ENCODE results near the gene FDXR.

FDXR gene

GRCh38 chr17:74888469-74888868 is 15.7 kb upstream of the FDXR start:
- WGBS (ENCODE audit: insufficient coverage): 89% methylated on average over 10 of the region's 13 CpGs
- ChIA-PET POLR2A (no interaction called here), CTCF (interaction anchor here (1.1 to 1.4 kb wide), 2 partner anchors 26 to 45 kb away, joined by 3 read pairs; no protein-coding TSS in a partner anchor)

GRCh38 chr17:74883241-74883745 is 10.5 kb upstream of the FDXR start:
- CTCF ChIA-PET: no interaction called here
- Histone ChIP-seq H3K27me3 (replicated peaks in 2 of 5; ENCODE audit: control insufficient read depth in 4 of 5, insufficient read depth in 5 of 5, low read length in 4 of 5) (peaks cover 0 to 8% (median 0%) of the 10 kb centered on the region in 5 experiments), H3K9me3 (ENCODE audit: control extremely low read depth in 1 of 5, control insufficient read depth in 4 of 5, insufficient read depth in 2 of 5, low read depth in 1 of 5, low read length in 4 of 5) (no peaks in the 10 kb centered on the region), H3K4me1 (ENCODE audit: control extremely low read depth in 1 of 4, control insufficient read depth in 4 of 4, insufficient read depth in 4 of 4, low read length in 3 of 4) (peaks cover 0 to 3% (median 1%) of the 10 kb centered on the region in 4 experiments), H3K27ac (ENCODE audit: insufficient read depth in 1 of 2, low read depth in 1 of 2, low read length in 2 of 2, poor library complexity in 1 of 2, severe bottlenecking in 2 of 2) (no peak overlapping the region), H3K4me3 (ENCODE audit: control insufficient read depth in 1 of 7, extremely low read depth in 1 of 7, insufficient read depth in 4 of 7, low read depth in 2 of 7, low read length in 6 of 7) (no peak overlapping the region), H3K36me3 (ENCODE audit: control insufficient read depth in 4 of 4, insufficient read depth in 4 of 4, low read length in 3 of 4) (no peaks in the 10 kb centered on the region)
- no peak for DNase-seq
- POLR2A ChIA-PET: no interaction called here
- WGBS (ENCODE audit: insufficient coverage): 65% methylated on average over 9 of the region's 15 CpGs

More at GRCh38 chr17:74888469-74888868, 15.7 kb upstream of the FDXR start:
- Histone ChIP-seq H3K27me3 (replicated peaks in 2 of 5; ENCODE audit: control insufficient read depth in 4 of 5, insufficient read depth in 5 of 5, low read length in 4 of 5) (peaks cover 0 to 31% (median 16%) of the 10 kb centered on the region in 5 experiments), H3K27ac (ENCODE audit: insufficient read depth in 1 of 2, low read depth in 1 of 2, low read length in 2 of 2, poor library complexity in 1 of 2, severe bottlenecking in 2 of 2) (no peak overlapping the region), H3K36me3 (ENCODE audit: control insufficient read depth in 4 of 4, insufficient read depth in 4 of 4, low read length in 3 of 4) (no peaks in the 10 kb centered on the region), H3K4me1 (ENCODE audit: control extremely low read depth in 1 of 4, control insufficient read depth in 4 of 4, insufficient read depth in 4 of 4, low read length in 3 of 4) (peaks cover 0 to 13% (median 6%) of the 10 kb centered on the region in 4 experiments), H3K9me3 (ENCODE audit: control extremely low read depth in 1 of 5, control insufficient read depth in 4 of 5, insufficient read depth in 2 of 5, low read depth in 1 of 5, low read length in 4 of 5) (no peaks in the 10 kb centered on the region), H3K4me3 (ENCODE audit: control insufficient read depth in 1 of 7, extremely low read depth in 1 of 7, insufficient read depth in 4 of 7, low read depth in 2 of 7, low read length in 6 of 7) (no peak overlapping the region)
- DNase-seq: no peak

GRCh38 chr17:74882517-74883240 is 9.9 kb upstream of the FDXR start:
- Histone ChIP-seq H3K36me3 (ENCODE audit: control insufficient read depth in 4 of 4, insufficient read depth in 4 of 4, low read length in 3 of 4) (no peaks in the 10 kb centered on the region), H3K4me1 (ENCODE audit: control extremely low read depth in 1 of 4, control insufficient read depth in 4 of 4, insufficient read depth in 4 of 4, low read length in 3 of 4) (peaks cover 0 to 3% (median 1%) of the 10 kb centered on the region in 4 experiments), H3K27ac (ENCODE audit: insufficient read depth in 1 of 2, low read depth in 1 of 2, low read length in 2 of 2, poor library complexity in 1 of 2, severe bottlenecking in 2 of 2) (no peak overlapping the region), H3K4me3 (ENCODE audit: control insufficient read depth in 1 of 7, extremely low read depth in 1 of 7, insufficient read depth in 4 of 7, low read depth in 2 of 7, low read length in 6 of 7) (no peak overlapping the region), H3K27me3 (replicated peaks in 2 of 5; ENCODE audit: control insufficient read depth in 4 of 5, insufficient read depth in 5 of 5, low read length in 4 of 5) (peaks cover 0 to 8% (median 0%) of the 10 kb centered on the region in 5 experiments), H3K9me3 (ENCODE audit: control extremely low read depth in 1 of 5, control insufficient read depth in 4 of 5, insufficient read depth in 2 of 5, low read depth in 1 of 5, low read length in 4 of 5) (no peaks in the 10 kb centered on the region)
- CTCF ChIA-PET: interaction anchor here (1.5 kb wide), 1 partner anchor 37 kb away, joined by 3 read pairs; no protein-coding TSS in a partner anchor
- WGBS (ENCODE audit: insufficient coverage): 87% methylated on average over 20 of the region's 20 CpGs
- POLR2A ChIA-PET: no interaction called here
- DNase-seq: no peak

- Histone ChIP-seq H3K4me1 (ENCODE audit: control extremely low read depth in 1 of 4, control insufficient read depth in 4 of 4, insufficient read depth in 4 of 4, low read length in 3 of 4) (peaks cover 0 to 3% (median 1%) of the 10 kb centered on the region in 4 experiments), H3K36me3 (ENCODE audit: control insufficient read depth in 4 of 4, insufficient read depth in 4 of 4, low read length in 3 of 4) (no peaks in the 10 kb centered on the region), H3K4me3 (ENCODE audit: control insufficient read depth in 1 of 7, extremely low read depth in 1 of 7, insufficient read depth in 4 of 7, low read depth in 2 of 7, low read length in 6 of 7) (no peak overlapping the region), H3K27ac (ENCODE audit: insufficient read depth in 1 of 2, low read depth in 1 of 2, low read length in 2 of 2, poor library complexity in 1 of 2, severe bottlenecking in 2 of 2) (no peak overlapping the region), H3K27me3 (replicated peaks in 2 of 5; ENCODE audit: control insufficient read depth in 4 of 5, insufficient read depth in 5 of 5, low read length in 4 of 5) (no peaks in the 10 kb centered on the region), H3K9me3 (ENCODE audit: control extremely low read depth in 1 of 5, control insufficient read depth in 4 of 5, insufficient read depth in 2 of 5, low read depth in 1 of 5, low read length in 4 of 5) (no peaks in the 10 kb centered on the region)
- WGBS (ENCODE audit: insufficient coverage): 86% methylated on average over 8 of the region's 11 CpGs
- CTCF ChIA-PET: interaction anchor here (1.5 to 1.9 kb wide), 2 partner anchors 39 to 89 kb away, joined by 3 to 5 read pairs; no protein-coding TSS in a partner anchor
- POLR2A ChIA-PET: interaction anchor here (0.6 kb wide), 2 partner anchors 22 to 73 kb away, joined by 3 read pairs; no protein-coding TSS in a partner anchor
- DNase-seq: no peak
Observed at GRCh38 chr17:74881073-74881472, 8.3 kb upstream of the FDXR start.

DNA sequence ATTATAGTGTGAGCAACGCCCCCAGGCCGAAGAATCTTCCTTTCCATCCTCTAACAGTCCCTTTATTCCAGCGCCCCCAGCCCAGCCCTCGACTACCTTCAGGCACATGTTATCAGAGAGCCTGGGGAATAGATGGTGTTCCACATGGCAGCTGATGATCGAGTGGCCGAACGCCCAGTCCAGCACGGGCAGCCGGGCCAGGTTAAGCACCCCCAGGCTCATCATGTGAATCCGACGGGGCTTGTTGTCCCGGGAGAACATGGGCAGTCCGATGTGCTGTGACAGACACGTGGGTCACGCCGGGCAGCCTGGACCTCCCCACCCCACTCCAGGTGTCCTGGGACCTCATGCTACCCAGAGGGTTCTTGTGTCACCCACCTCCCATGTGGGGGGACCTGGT is 6.5 kb upstream of the FDXR start:
- no peak for DNase-seq
- Histone ChIP-seq H3K27ac (ENCODE audit: insufficient read depth in 1 of 2, low read depth in 1 of 2, low read length in 2 of 2, poor library complexity in 1 of 2, severe bottlenecking in 2 of 2) (no peak overlapping the region), H3K4me3 (ENCODE audit: control insufficient read depth in 1 of 7, extremely low read depth in 1 of 7, insufficient read depth in 4 of 7, low read depth in 2 of 7, low read length in 6 of 7) (no peak overlapping the region), H3K27me3 (replicated peaks in 2 of 5; ENCODE audit: control insufficient read depth in 4 of 5, insufficient read depth in 5 of 5, low read length in 4 of 5) (no peaks in the 10 kb centered on the region), H3K36me3 (ENCODE audit: control insufficient read depth in 4 of 4, insufficient read depth in 4 of 4, low read length in 3 of 4) (no peaks in the 10 kb centered on the region), H3K4me1 (ENCODE audit: control extremely low read depth in 1 of 4, control insufficient read depth in 4 of 4, insufficient read depth in 4 of 4, low read length in 3 of 4) (peaks cover 0 to 3% (median 1%) of the 10 kb centered on the region in 4 experiments), H3K9me3 (ENCODE audit: control extremely low read depth in 1 of 5, control insufficient read depth in 4 of 5, insufficient read depth in 2 of 5, low read depth in 1 of 5, low read length in 4 of 5) (no peaks in the 10 kb centered on the region)
- WGBS (ENCODE audit: insufficient coverage): 93% methylated on average over 11 of the region's 16 CpGs
- ChIA-PET POLR2A (no interaction called here), CTCF (interaction anchor here (0.9 to 1.9 kb wide), 2 partner anchors 14 to 87 kb away, joined by 3 to 5 read pairs; no protein-coding TSS in a partner anchor)

- H3K4me1 ChIP-seq (ENCODE audit: control extremely low read depth in 1 of 4, control insufficient read depth in 4 of 4, insufficient read depth in 4 of 4, low read length in 3 of 4): peaks cover 3 to 8% (median 5%) of the 10 kb centered on the region in 4 experiments
- no peak overlapping the region for H3K27ac ChIP-seq (ENCODE audit: insufficient read depth in 1 of 2, low read depth in 1 of 2, low read length in 2 of 2, poor library complexity in 1 of 2, severe bottlenecking in 2 of 2)
- H3K4me3 ChIP-seq (ENCODE audit: control insufficient read depth in 1 of 7, extremely low read depth in 1 of 7, insufficient read depth in 4 of 7, low read depth in 2 of 7, low read length in 6 of 7): no peak overlapping the region
- H3K9me3 ChIP-seq (ENCODE audit: control extremely low read depth in 1 of 5, control insufficient read depth in 4 of 5, insufficient read depth in 2 of 5, low read depth in 1 of 5, low read length in 4 of 5): no peaks in the 10 kb centered on the region
- 91% methylated on average over 1 of the region's 2 CpGs for WGBS (ENCODE audit: insufficient coverage)
- H3K27me3 ChIP-seq (replicated peaks in 2 of 5; ENCODE audit: control insufficient read depth in 4 of 5, insufficient read depth in 5 of 5, low read length in 4 of 5): no peaks in the 10 kb centered on the region
- no peaks in the 10 kb centered on the region for H3K36me3 ChIP-seq (ENCODE audit: control insufficient read depth in 4 of 4, insufficient read depth in 4 of 4, low read length in 3 of 4)
- POLR2A ChIA-PET: no interaction called here
- DNase-seq: no peak
- CTCF ChIA-PET: interaction anchor here (1.0 to 2.4 kb wide), 2 partner anchors 9 to 87 kb away, joined by 3 to 8 read pairs; no protein-coding TSS in a partner anchor
Observed at GRCh38 chr17:74878658-74879057, 5.9 kb upstream of the FDXR start.

Data from common myeloid progenitor, CD34-positive (primary cell).